Thyroid gland (tissue), 4 donors: ENCODE measurements around the gene MARK1. TPM values are rescaled to one million over a fixed set of nuclear protein-coding genes. Genes with fewer than 3 reads are reported as not detected.

ENCODE experiments used
- DNase-seq, 2 donors: peaks; one replicate each; pipeline ENCODE4 v3.0.0-alpha.2; 2019
- H3K27ac ChIP-seq, 3 donors: fragments of 200-600 bp; sonication (generic); 1 replicate in 2 of 3; 2 replicates in 1 of 3; pipeline ENCODE4 v1.5.1; 2016 to 2019; ENCODE audit warnings: mild to moderate bottlenecking in 1 of 3, moderate library complexity in 1 of 3
- H3K27me3 ChIP-seq: fragments of 200-600 bp; sonication (generic); one replicate; pipeline ENCODE4 v1.5.1; 2019
- H3K36me3 ChIP-seq, 2 donors: fragments of 200-600 bp; sonication (generic); one replicate each; pipeline ENCODE4 v1.5.1; 2016 to 2019
- H3K4me1 ChIP-seq, 2 donors: fragments of 200-600 bp; sonication (generic); one replicate each; pipeline ENCODE4 v1.5.1; 2017 to 2019
- H3K4me3 ChIP-seq, 3 donors: fragments of 200-600 bp; sonication (generic); replicated peaks in 1 of 3; 1 replicate in 2 of 3; 2 replicates in 1 of 3; pipeline ENCODE4 v1.5.1; 2016; ENCODE audit warnings: mild to moderate bottlenecking in 1 of 3
- H3K9me3 ChIP-seq: fragments of 200-600 bp; sonication (generic); one replicate; pipeline ENCODE4 v1.5.1; 2017
- POLR2A ChIP-seq, 2 donors: fragments of 450-650 bp; IDR thresholded peaks; one replicate each; pipeline ENCODE4 v1.6.1; 2017; ENCODE audit warnings: antibody characterized with exemption in 2 of 2, mild to moderate bottlenecking in 2 of 2, moderate library complexity in 1 of 2
- WGBS, 2 donors: methylation state at CpG; one replicate each; pipeline ENCODE4 v1.1.5; 2017; 5-methylcytosine and 5-hydroxymethylcytosine counted together
- intact Hi-C: fragments of 100-400 bp; cut with DNase I; formaldehyde crosslinking; loops from one replicate; pipeline ENCODE4 v1.15.1; 2023
- total RNA-seq, 4 donors: library from RNA; depleted of rRNA; stranded (reverse); fragments of >200 nt; gene quantifications; one replicate each; pipeline ENCODE4 v1.2.3, GENCODE V29; 2016
- TF ChIP-seq, protein P1 (sequence below), 6 experiments: fragments of 200-600 bp in 3 of 6; fragments of 450-650 bp in 3 of 6; sonication (generic) in 3 of 6; IDR thresholded peaks; one replicate each; pipeline ENCODE4 v1.5.1; 2016 to 2019; ENCODE audit warnings: antibody characterized with exemption in 6 of 6, mild to moderate bottlenecking in 2 of 6, inconsistent platforms in 1 of 6, moderate library complexity in 1 of 6

Gene MARK1
- total RNA-seq, 4 donors from 2014 or later = 10.9 to 21.2 (median 14.4) TPM

DNA sequence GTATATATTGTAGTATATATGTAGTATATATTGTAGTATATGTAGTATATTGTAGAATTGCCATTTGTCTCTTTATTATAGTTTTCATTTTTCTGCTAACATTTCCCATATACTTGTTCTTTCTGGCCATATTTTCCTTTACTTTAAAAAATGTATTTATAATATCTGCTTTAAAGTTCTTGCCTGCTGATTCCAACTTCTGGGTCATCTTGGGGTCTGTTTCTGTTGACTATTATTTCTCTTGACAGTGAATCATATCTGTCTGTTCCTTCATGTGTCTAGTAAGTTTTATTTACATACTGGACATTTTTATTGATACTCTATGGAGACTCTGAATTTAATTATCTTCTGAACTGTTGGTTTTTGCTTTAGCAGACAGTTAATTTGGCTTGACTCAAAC lies 45.9 kb downstream of the MARK1 start:
- Histone ChIP-seq H3K4me1 (no peaks in the 10 kb centered on the region), H3K36me3 (no peaks in the 10 kb centered on the region), H3K27me3 (no peaks in the 10 kb centered on the region), H3K4me3 (no peak overlapping the region), H3K9me3 (no peaks in the 10 kb centered on the region), H3K27ac (no peak overlapping the region)
- intact Hi-C loops = no loop called here
- no peak for DNase-seq
- no peak for TF ChIP-seq POLR2A (IDR thresholded peaks at IDR 0.05)
- TF ChIP-seq, protein P1, sequence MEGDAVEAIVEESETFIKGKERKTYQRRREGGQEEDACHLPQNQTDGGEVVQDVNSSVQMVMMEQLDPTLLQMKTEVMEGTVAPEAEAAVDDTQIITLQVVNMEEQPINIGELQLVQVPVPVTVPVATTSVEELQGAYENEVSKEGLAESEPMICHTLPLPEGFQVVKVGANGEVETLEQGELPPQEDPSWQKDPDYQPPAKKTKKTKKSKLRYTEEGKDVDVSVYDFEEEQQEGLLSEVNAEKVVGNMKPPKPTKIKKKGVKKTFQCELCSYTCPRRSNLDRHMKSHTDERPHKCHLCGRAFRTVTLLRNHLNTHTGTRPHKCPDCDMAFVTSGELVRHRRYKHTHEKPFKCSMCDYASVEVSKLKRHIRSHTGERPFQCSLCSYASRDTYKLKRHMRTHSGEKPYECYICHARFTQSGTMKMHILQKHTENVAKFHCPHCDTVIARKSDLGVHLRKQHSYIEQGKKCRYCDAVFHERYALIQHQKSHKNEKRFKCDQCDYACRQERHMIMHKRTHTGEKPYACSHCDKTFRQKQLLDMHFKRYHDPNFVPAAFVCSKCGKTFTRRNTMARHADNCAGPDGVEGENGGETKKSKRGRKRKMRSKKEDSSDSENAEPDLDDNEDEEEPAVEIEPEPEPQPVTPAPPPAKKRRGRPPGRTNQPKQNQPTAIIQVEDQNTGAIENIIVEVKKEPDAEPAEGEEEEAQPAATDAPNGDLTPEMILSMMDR (IDR thresholded peaks at IDR 0.05) = no peak

DNA sequence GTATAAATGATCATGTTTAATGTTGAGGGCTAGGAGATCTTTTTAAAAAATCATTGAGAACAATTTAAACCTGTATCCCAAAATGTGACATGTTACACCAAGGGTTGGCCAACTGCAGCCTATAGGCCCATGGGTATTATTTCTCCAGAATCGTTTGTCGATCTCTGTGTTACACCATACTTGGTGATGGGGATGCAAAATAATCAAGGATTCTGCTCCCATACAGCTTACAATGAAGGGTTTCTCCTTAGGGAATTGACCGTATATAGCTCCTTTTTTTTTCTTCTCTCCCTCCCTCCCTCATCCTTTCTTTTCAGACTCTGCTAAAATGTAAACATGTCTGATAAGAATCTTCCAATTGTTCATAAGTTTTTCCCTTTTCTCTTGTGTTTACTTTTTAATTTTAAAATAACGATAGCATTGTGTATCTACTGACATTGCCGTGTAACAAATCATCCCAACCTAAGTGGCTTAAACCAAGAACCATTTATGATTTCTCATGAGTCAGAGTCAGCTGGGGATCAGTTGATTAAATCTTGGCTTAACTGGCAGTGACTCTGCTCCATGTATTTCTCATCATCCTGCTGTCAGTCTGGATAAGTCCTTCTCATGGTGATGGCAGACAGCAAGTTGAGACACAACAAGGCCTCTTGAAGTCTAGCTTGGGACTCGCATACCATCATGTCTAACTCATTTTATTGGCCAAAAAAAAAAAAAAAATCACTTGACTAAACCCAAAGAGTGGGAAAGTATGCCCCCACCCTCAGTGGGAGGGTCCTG lies 48.0 kb downstream of the MARK1 start:
- DNase-seq = no peak
- no peaks in the 10 kb centered on the region for H3K4me1 ChIP-seq
- H3K4me3 ChIP-seq = no peak overlapping the region
- WGBS, 2 donors = 95 to 98% methylated on average over 6 of the region's 6 CpGs
- TF ChIP-seq, protein P1 (IDR thresholded peaks at IDR 0.05) = no peak
- TF ChIP-seq POLR2A (IDR thresholded peaks at IDR 0.05) = no peak
- no peak overlapping the region for H3K27ac ChIP-seq
- intact Hi-C loops = no loop called here
- H3K9me3 ChIP-seq = no peaks in the 10 kb centered on the region
- no peaks in the 10 kb centered on the region for H3K36me3 ChIP-seq
- H3K27me3 ChIP-seq = no peaks in the 10 kb centered on the region

DNA sequence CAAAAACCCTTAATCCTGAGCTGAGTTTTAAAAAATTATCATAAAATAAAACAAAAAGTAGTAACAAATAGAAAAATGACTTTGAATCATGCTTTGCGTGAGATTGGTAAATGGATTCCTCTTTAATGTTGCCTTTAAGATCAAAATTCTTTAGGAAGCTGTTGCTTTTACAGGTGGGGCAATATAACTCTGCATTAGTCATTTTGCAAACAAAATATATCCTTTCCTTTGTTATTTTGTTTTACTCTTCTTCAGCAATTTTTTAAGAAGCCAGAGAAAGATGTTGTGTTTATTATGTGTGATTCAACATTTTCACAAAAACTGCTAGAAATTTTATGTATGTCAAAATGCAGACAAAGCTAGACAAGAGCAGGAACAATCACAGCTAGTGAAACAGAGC lies 50.0 kb downstream of the MARK1 start:
- Histone ChIP-seq H3K27ac (no peak overlapping the region), H3K27me3 (no peaks in the 10 kb centered on the region), H3K4me1 (peaks cover 4 to 7% of the 10 kb centered on the region in 2 donors), H3K9me3 (no peaks in the 10 kb centered on the region), H3K36me3 (no peaks in the 10 kb centered on the region), H3K4me3 (no peak overlapping the region)
- 97 to 98% methylated on average over 1 of the region's 1 CpG for WGBS, 2 donors
- DNase-seq = no peak
- TF ChIP-seq, protein P1 (IDR thresholded peaks at IDR 0.05) = no peak
- TF ChIP-seq POLR2A (IDR thresholded peaks at IDR 0.05) = no peak
- intact Hi-C loops = no loop called here

DNA sequence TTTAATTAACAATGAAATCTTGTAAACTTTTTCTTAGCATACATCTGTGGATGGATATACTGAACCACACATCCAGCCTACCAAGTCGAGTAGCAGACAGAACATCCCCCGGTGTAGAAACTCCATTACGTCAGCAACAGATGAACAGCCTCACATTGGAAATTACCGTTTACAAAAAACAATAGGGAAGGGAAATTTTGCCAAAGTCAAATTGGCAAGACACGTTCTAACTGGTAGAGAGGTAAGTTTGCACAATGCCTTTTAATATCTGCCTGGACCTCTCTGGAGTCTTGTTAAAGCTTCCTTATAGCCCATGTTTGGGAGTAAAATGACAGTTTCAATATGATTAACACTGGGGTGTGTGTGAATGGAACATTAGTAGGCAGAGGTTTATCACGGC lies 51.4 kb downstream of the MARK1 start:
- 86 to 95% methylated on average over 6 of the region's 6 CpGs for WGBS, 2 donors
- TF ChIP-seq, protein P1 (IDR thresholded peaks at IDR 0.05) = no peak
- TF ChIP-seq POLR2A (IDR thresholded peaks at IDR 0.05) = no peak
- DNase-seq = no peak
- intact Hi-C loops = no loop called here
- Histone ChIP-seq H3K36me3 (no peaks in the 10 kb centered on the region), H3K9me3 (no peaks in the 10 kb centered on the region), H3K4me1 (peaks cover 4 to 11% of the 10 kb centered on the region in 2 donors), H3K4me3 (no peak overlapping the region), H3K27ac (no peak overlapping the region), H3K27me3 (no peaks in the 10 kb centered on the region)

DNA sequence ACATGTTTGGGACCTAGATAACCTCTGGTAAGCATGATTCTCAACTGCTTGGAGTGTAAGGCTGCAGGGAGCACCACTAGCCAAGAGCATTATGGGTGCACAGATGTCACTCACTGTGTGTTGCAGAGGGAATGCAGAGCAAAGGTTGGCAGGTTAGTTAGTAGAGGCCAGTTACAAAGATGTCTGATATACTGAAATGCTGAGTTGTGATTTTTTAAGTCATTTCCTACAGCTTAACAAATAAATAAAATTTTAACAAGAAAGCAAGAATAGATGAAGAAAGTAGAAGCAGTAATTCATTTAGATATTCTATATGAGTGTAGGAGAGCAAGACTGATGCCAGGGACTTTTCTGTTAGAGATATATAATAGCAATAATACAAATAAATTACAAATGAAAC lies 64.8 kb downstream of the MARK1 start:
- no peaks in the 10 kb centered on the region for H3K36me3 ChIP-seq
- H3K4me1 ChIP-seq = no peaks in the 10 kb centered on the region
- intact Hi-C loops = no loop called here
- H3K27me3 ChIP-seq = no peaks in the 10 kb centered on the region
- no peak for TF ChIP-seq POLR2A (IDR thresholded peaks at IDR 0.05)
- TF ChIP-seq, protein P1 (IDR thresholded peaks at IDR 0.05) = no peak
- no peaks in the 10 kb centered on the region for H3K9me3 ChIP-seq
- H3K4me3 ChIP-seq = no peak overlapping the region
- DNase-seq = no peak
- H3K27ac ChIP-seq = no peak overlapping the region
